NT2/D1 (cell line): Measurements from ENCODE around the gene RPS6KA2.

Source experiments
- DNase-seq: peaks from one replicate; pipeline ENCODE4 v3.0.0-alpha.2; 2011; ENCODE audit warnings: low read depth, low spot score
- H3K27me3 ChIP-seq: 2 replicates; pipeline ENCODE4 v1.6.0; 2011; ENCODE audit warnings: mild to moderate bottlenecking; ENCODE audit not compliant: insufficient read length, insufficient read depth
- H3K36me3 ChIP-seq: 2 replicates; pipeline ENCODE4 v1.6.1; 2011; ENCODE audit warnings: mild to moderate bottlenecking, low read length, mixed read lengths; ENCODE audit not compliant: insufficient read depth, insufficient read length
- H3K4me1 ChIP-seq: 2 replicates; pipeline ENCODE4 v1.5.1; 2011; ENCODE audit not compliant: insufficient read depth, insufficient read length
- H3K4me3 ChIP-seq: 2 replicates; pipeline ENCODE4 v1.5.1; 2011; ENCODE audit warnings: low read depth; ENCODE audit not compliant: insufficient read length
- H3K9ac ChIP-seq: 2 replicates; pipeline ENCODE4 v1.6.0; 2011; ENCODE audit warnings: low read depth; ENCODE audit not compliant: insufficient read length
- H3K9me3 ChIP-seq: 2 replicates; pipeline ENCODE4 v1.5.1; 2011; ENCODE audit warnings: mild to moderate bottlenecking, low read length; ENCODE audit not compliant: insufficient read depth
- SUZ12 ChIP-seq: IDR thresholded peaks from 2 replicates; pipeline ENCODE4 v1.6.1; 2011; ENCODE audit not compliant: insufficient read length, insufficient read depth; ENCODE audit errors: extremely low read depth
- YY1 ChIP-seq: IDR thresholded peaks from 2 replicates; pipeline ENCODE4 v1.6.1; 2011; ENCODE audit not compliant: insufficient read length, insufficient read depth
- ZNF274 ChIP-seq: IDR thresholded peaks from 2 replicates; pipeline ENCODE4 v1.6.1; 2011; ENCODE audit warnings: mild to moderate bottlenecking, low read depth, low read length

Gene RPS6KA2

GRCh38 chr6:166423051-166423745, 203.9 kb downstream of the RPS6KA2 start:
- H3K9ac ChIP-seq, result no peak overlapping the region
- no peak for TF ChIP-seq ZNF274
- TF ChIP-seq YY1, result no peak
- no peak for TF ChIP-seq SUZ12
- H3K27me3 ChIP-seq, result no peaks in the 10 kb centered on the region
- no peaks in the 10 kb centered on the region for H3K36me3 ChIP-seq
- H3K9me3 ChIP-seq, result no peaks in the 10 kb centered on the region
- no peaks in the 10 kb centered on the region for H3K4me1 ChIP-seq
- no peak overlapping the region for H3K4me3 ChIP-seq
- DNase-seq, result no peak

DNA sequence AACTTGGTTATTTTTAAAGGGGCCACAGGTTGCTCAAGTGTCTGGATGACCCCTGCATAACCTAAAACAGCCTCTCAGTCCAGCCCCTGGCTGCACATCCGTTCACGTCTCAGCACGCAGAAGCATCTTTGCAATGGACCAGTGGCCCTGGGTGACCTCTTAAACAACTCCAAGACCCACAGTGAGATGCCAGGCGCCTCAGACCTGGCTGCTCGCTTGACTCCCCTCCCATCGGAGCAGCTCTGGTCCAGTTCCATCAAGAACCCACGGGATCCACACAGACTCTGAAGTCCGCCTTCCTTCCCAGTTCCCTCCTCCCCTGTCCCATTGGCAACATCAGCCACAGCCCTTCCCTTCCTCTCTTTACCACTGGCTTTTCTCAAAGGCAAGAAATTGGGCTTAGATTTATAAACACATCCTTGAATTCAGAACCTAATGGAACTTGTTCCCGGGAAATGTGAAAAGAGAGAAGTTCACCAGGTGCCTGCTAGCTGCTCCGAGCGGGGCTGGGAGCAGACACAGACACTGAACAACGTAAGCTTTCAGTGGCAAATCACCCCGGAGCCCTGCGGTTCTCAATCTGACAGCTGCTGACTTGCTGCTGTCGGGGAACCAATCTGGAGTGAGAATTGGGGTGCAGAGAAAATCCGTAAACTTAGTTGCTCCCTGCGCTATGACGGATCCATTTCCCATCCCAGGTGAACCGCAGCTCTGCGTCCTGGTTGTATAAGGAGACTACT, 204.7 kb downstream of the RPS6KA2 start:
- Histone ChIP-seq H3K9me3 (no peaks in the 10 kb centered on the region), H3K36me3 (no peaks in the 10 kb centered on the region), H3K4me3 (no peak overlapping the region), H3K4me1 (no peaks in the 10 kb centered on the region), H3K27me3 (no peaks in the 10 kb centered on the region), H3K9ac (no peak overlapping the region)
- TF ChIP-seq ZNF274 (no peak), SUZ12 (no peak), YY1 (no peak)
- no peak for DNase-seq

- no peak for TF ChIP-seq ZNF274
- no peak for TF ChIP-seq YY1
- H3K9ac ChIP-seq, result no peak overlapping the region
Measured at GRCh38 chr6:166420351-166420750, 206.7 kb downstream of the RPS6KA2 start.

DNA sequence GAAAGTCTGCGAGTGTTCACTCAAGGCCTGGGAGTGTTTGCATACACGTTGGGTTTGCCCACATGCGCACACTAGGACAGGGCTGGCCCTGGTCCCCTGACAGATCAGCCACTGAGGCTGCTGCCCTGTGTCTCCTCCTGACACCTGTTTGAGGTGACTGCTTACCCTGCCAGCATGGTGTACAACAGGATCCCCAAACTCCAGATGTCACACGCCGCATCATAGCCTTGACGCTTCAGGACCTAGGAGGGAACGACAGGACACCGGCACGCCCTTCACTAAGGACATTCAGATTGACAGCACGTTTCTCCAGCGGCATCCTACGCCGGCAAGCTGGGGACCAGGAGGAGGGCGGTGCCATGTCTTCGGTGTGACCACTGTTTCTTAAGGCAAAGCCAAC, 207.3 kb downstream of the RPS6KA2 start:
- Histone ChIP-seq H3K4me3 (no peak overlapping the region), H3K4me1 (no peaks in the 10 kb centered on the region), H3K27me3 (no peaks in the 10 kb centered on the region), H3K9ac (no peak overlapping the region), H3K9me3 (no peaks in the 10 kb centered on the region), H3K36me3 (no peaks in the 10 kb centered on the region)
- TF ChIP-seq ZNF274 (no peak), YY1 (no peak), SUZ12 (no peak)
- no peak for DNase-seq

More at GRCh38 chr6:166420351-166420750, 206.7 kb downstream of the RPS6KA2 start:
- Histone ChIP-seq H3K4me3 (no peak overlapping the region), H3K9me3 (no peaks in the 10 kb centered on the region), H3K27me3 (no peaks in the 10 kb centered on the region), H3K36me3 (no peaks in the 10 kb centered on the region), H3K4me1 (no peaks in the 10 kb centered on the region)
- DNase-seq, result no peak

DNA sequence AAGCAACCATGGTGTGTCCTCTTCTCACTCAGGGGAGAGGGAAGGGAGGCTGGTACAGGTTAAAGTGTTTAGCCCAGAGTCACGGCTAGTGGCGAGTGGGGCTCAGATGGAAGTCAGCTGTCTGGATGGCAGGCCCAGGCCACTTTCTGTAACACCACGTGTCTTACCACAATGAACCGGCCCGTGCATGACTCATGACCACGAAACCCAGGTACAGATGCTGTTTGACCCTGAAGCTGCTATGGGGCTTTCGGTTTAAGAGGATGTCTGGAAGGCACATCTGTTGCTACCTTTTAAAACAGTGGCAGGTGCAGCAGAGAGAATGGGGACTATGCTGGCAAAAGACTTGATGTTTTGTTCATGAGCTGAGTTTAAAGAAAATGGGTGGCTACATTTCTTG, 207.8 kb downstream of the RPS6KA2 start:
- TF ChIP-seq ZNF274, result no peak
- no peak for TF ChIP-seq SUZ12
- no peak for TF ChIP-seq YY1
- no peaks in the 10 kb centered on the region for H3K27me3 ChIP-seq

GRCh38 chr6:166418691-166419143, 208.3 kb downstream of the RPS6KA2 start:
- TF ChIP-seq ZNF274 (no peak), SUZ12 (no peak), YY1 (no peak)
- Histone ChIP-seq H3K4me1 (no peaks in the 10 kb centered on the region), H3K9me3 (no peaks in the 10 kb centered on the region), H3K4me3 (no peak overlapping the region), H3K9ac (no peak overlapping the region), H3K27me3 (no peaks in the 10 kb centered on the region), H3K36me3 (no peaks in the 10 kb centered on the region)
- no peak for DNase-seq

More for the DNA sequence above, 207.8 kb downstream of the RPS6KA2 start:
- no peak for DNase-seq
- H3K9ac ChIP-seq, result no peak overlapping the region
- H3K36me3 ChIP-seq, result no peaks in the 10 kb centered on the region
- no peaks in the 10 kb centered on the region for H3K9me3 ChIP-seq
- H3K4me1 ChIP-seq, result no peaks in the 10 kb centered on the region
- no peak overlapping the region for H3K4me3 ChIP-seq

GRCh38 chr6:166417285-166417691, 209.8 kb downstream of the RPS6KA2 start:
- Histone ChIP-seq H3K4me3 (no peak overlapping the region), H3K9ac (no peak overlapping the region), H3K27me3 (no peaks in the 10 kb centered on the region), H3K36me3 (peaks cover 6% of the 10 kb centered on the region), H3K4me1 (no peaks in the 10 kb centered on the region), H3K9me3 (no peaks in the 10 kb centered on the region)
- TF ChIP-seq YY1 (no peak), SUZ12 (no peak), ZNF274 (no peak)
- no peak for DNase-seq
